HUES48 (cell line): Measurements from ENCODE around the gene CHRM2.

Experiments
- H3K27ac ChIP-seq: one replicate; pipeline ENCODE4 v1.7.0; 2013; ENCODE audit warnings: low read depth, low read length, inconsistent platforms
- H3K27me3 ChIP-seq: 2 replicates; pipeline ENCODE4 v1.6.1; 2013; ENCODE audit warnings: mild to moderate bottlenecking, low read length; ENCODE audit not compliant: control insufficient read depth, insufficient read depth
- H3K36me3 ChIP-seq: 2 replicates; pipeline ENCODE4 v1.6.1; 2013; ENCODE audit warnings: low read length; ENCODE audit not compliant: control insufficient read depth, insufficient read depth
- H3K4me1 ChIP-seq: 2 replicates; pipeline ENCODE4 v1.6.1; 2013; ENCODE audit warnings: mild to moderate bottlenecking, low read length; ENCODE audit not compliant: control insufficient read depth, insufficient read depth
- H3K4me3 ChIP-seq: 2 replicates; pipeline ENCODE4 v1.5.1; 2013; ENCODE audit warnings: mild to moderate bottlenecking, low read depth, low read length
- H3K9ac ChIP-seq: 2 replicates; pipeline ENCODE4 v1.6.1; 2013; ENCODE audit warnings: mild to moderate bottlenecking, low read depth, low read length, moderate library complexity
- H3K9me3 ChIP-seq: 2 replicates; pipeline ENCODE4 v1.6.1; 2013; ENCODE audit warnings: low read length; ENCODE audit not compliant: control insufficient read depth, insufficient read depth

The CHRM2 gene

GRCh38 chr7:136956232-136956631 lies 87.8 kb downstream of the CHRM2 start:
- Histone ChIP-seq H3K36me3 (no peaks in the 10 kb centered on the region), H3K9ac (no peak overlapping the region), H3K9me3 (no peaks in the 10 kb centered on the region), H3K27me3 (no peaks in the 10 kb centered on the region), H3K27ac (no peak overlapping the region), H3K4me1 (no peaks in the 10 kb centered on the region), H3K4me3 (no peak overlapping the region)

- Histone ChIP-seq H3K27ac (no peak overlapping the region), H3K9ac (no peak overlapping the region), H3K9me3 (no peaks in the 10 kb centered on the region), H3K4me3 (no peak overlapping the region), H3K27me3 (no peaks in the 10 kb centered on the region), H3K4me1 (no peaks in the 10 kb centered on the region), H3K36me3 (no peaks in the 10 kb centered on the region)
Observed at GRCh38 chr7:136956671-136957070, 88.2 kb downstream of the CHRM2 start.

GRCh38 chr7:136957391-136957790 lies 88.9 kb downstream of the CHRM2 start:
- Histone ChIP-seq H3K9me3 (no peaks in the 10 kb centered on the region), H3K4me3 (no peak overlapping the region), H3K4me1 (no peaks in the 10 kb centered on the region), H3K36me3 (no peaks in the 10 kb centered on the region), H3K9ac (no peak overlapping the region), H3K27me3 (no peaks in the 10 kb centered on the region), H3K27ac (no peak overlapping the region)

- no peak overlapping the region for H3K4me3 ChIP-seq
Observed at GRCh38 chr7:136958016-136958415, 89.6 kb downstream of the CHRM2 start.

GRCh38 chr7:136964347-136964746 lies 95.9 kb downstream of the CHRM2 start:
- H3K27ac ChIP-seq = no peak overlapping the region
- H3K4me3 ChIP-seq = no peak overlapping the region

More at GRCh38 chr7:136958016-136958415, 89.6 kb downstream of the CHRM2 start:
- Histone ChIP-seq H3K27me3 (no peaks in the 10 kb centered on the region), H3K9ac (no peak overlapping the region), H3K4me1 (no peaks in the 10 kb centered on the region), H3K9me3 (no peaks in the 10 kb centered on the region), H3K27ac (no peak overlapping the region), H3K36me3 (no peaks in the 10 kb centered on the region)

GRCh38 chr7:136966825-136967224 lies 98.4 kb downstream of the CHRM2 start:
- Histone ChIP-seq H3K36me3 (no peaks in the 10 kb centered on the region), H3K27me3 (no peaks in the 10 kb centered on the region), H3K4me1 (no peaks in the 10 kb centered on the region), H3K4me3 (no peak overlapping the region), H3K9me3 (no peaks in the 10 kb centered on the region), H3K27ac (no peak overlapping the region), H3K9ac (no peak overlapping the region)

More at GRCh38 chr7:136964347-136964746, 95.9 kb downstream of the CHRM2 start:
- no peaks in the 10 kb centered on the region for H3K9me3 ChIP-seq
- H3K36me3 ChIP-seq = no peaks in the 10 kb centered on the region
- H3K27me3 ChIP-seq = no peaks in the 10 kb centered on the region
- H3K9ac ChIP-seq = no peak overlapping the region
- H3K4me1 ChIP-seq = no peaks in the 10 kb centered on the region

- Histone ChIP-seq H3K27me3 (no peaks in the 10 kb centered on the region), H3K4me3 (no peak overlapping the region), H3K9me3 (no peaks in the 10 kb centered on the region), H3K4me1 (no peaks in the 10 kb centered on the region), H3K27ac (no peak overlapping the region), H3K9ac (no peak overlapping the region), H3K36me3 (no peaks in the 10 kb centered on the region)
Observed at GRCh38 chr7:136969761-136970160, 101.3 kb downstream of the CHRM2 start.

GRCh38 chr7:136971776-136972175 lies 103.3 kb downstream of the CHRM2 start:
- Histone ChIP-seq H3K36me3 (no peaks in the 10 kb centered on the region), H3K9ac (no peak overlapping the region), H3K27me3 (no peaks in the 10 kb centered on the region), H3K4me1 (no peaks in the 10 kb centered on the region), H3K4me3 (no peak overlapping the region), H3K27ac (no peak overlapping the region), H3K9me3 (no peaks in the 10 kb centered on the region)

GRCh38 chr7:136976504-136977251 lies 108.2 kb downstream of the CHRM2 start:
- Histone ChIP-seq H3K36me3 (no peaks in the 10 kb centered on the region), H3K4me1 (no peaks in the 10 kb centered on the region), H3K9me3 (no peaks in the 10 kb centered on the region), H3K27ac (no peak overlapping the region), H3K27me3 (no peaks in the 10 kb centered on the region), H3K9ac (no peak overlapping the region), H3K4me3 (no peak overlapping the region)

- Histone ChIP-seq H3K27ac (no peak overlapping the region), H3K4me3 (no peak overlapping the region), H3K27me3 (no peaks in the 10 kb centered on the region), H3K4me1 (no peaks in the 10 kb centered on the region), H3K9ac (no peak overlapping the region), H3K9me3 (no peaks in the 10 kb centered on the region), H3K36me3 (no peaks in the 10 kb centered on the region)
Observed at GRCh38 chr7:136993377-136993776, 124.9 kb downstream of the CHRM2 start.

GRCh38 chr7:136997735-136998134 lies 129.3 kb downstream of the CHRM2 start:
- Histone ChIP-seq H3K27me3 (no peaks in the 10 kb centered on the region), H3K9ac (no peak overlapping the region), H3K36me3 (no peaks in the 10 kb centered on the region), H3K4me1 (peaks cover 8% of the 10 kb centered on the region), H3K9me3 (no peaks in the 10 kb centered on the region), H3K4me3 (no peak overlapping the region), H3K27ac (no peak overlapping the region)
